Activated naive CD8-positive, alpha-beta T cell treated with anti-CD3 and anti-CD28 coated beads, Interleukin-2, amount 50 U/mL, for 24 hours (primary cell): ENCODE measurements around the gene BCL2L12.

Experiments
- ATAC-seq: fragments of 150-1000 bp; cut with Tn5 transposase; one replicate; pipeline ENCODE4 v1.10.0; 2021
- DNase-seq: peaks from one replicate; pipeline ENCODE4 v3.0.0; 2021
- H3K27ac Mint-ChIP-seq: one replicate; pipeline ENCODE4 v1.8.0; 2021; ENCODE audit warnings: mild to moderate bottlenecking, mixed read lengths
- H3K27me3 Mint-ChIP-seq: one replicate; pipeline ENCODE4 v1.8.0; 2021; ENCODE audit warnings: mixed read lengths
- H3K36me3 Mint-ChIP-seq: one replicate; pipeline ENCODE4 v1.8.0; 2021; ENCODE audit warnings: low read depth, mixed read lengths
- H3K4me1 Mint-ChIP-seq: one replicate; pipeline ENCODE4 v1.8.0; 2021; ENCODE audit warnings: mixed read lengths
- H3K4me3 Mint-ChIP-seq: one replicate; pipeline ENCODE4 v1.8.0; 2021; ENCODE audit warnings: mild to moderate bottlenecking, moderate library complexity, mixed read lengths
- H3K9me3 Mint-ChIP-seq: one replicate; pipeline ENCODE4 v1.8.0; 2021; ENCODE audit warnings: mixed read lengths

The BCL2L12 gene

GRCh38 chr19:49681830-49682229 lies 16.1 kb downstream of the BCL2L12 start:
- DNase-seq (no peak), ATAC-seq (no peak)
- Mint-ChIP-seq H3K4me1 (peaks cover 47% of the 10 kb centered on the region), H3K36me3 (peaks cover 56% of the 10 kb centered on the region), H3K27me3 (no peaks in the 10 kb centered on the region), H3K4me3 (no peak overlapping the region), H3K27ac (no peak overlapping the region), H3K9me3 (no peaks in the 10 kb centered on the region)

- Mint-ChIP-seq H3K4me1 (peaks cover 44% of the 10 kb centered on the region), H3K9me3 (no peaks in the 10 kb centered on the region), H3K27me3 (no peaks in the 10 kb centered on the region), H3K4me3 (no peak overlapping the region), H3K36me3 (peaks cover 58% of the 10 kb centered on the region), H3K27ac (no peak overlapping the region)
- no peak for DNase-seq
- no peak for ATAC-seq
Measured at GRCh38 chr19:49682274-49682673, 16.5 kb downstream of the BCL2L12 start.

- DNase-seq: no peak
- H3K36me3 Mint-ChIP-seq: peaks cover 57% of the 10 kb centered on the region
- H3K27ac Mint-ChIP-seq: no peak overlapping the region
- H3K4me3 Mint-ChIP-seq: peak overlapping the region; percentile 26
- no peaks in the 10 kb centered on the region for H3K9me3 Mint-ChIP-seq
- ATAC-seq: no peak
- no peaks in the 10 kb centered on the region for H3K27me3 Mint-ChIP-seq
- peaks cover 40% of the 10 kb centered on the region for H3K4me1 Mint-ChIP-seq
Measured at GRCh38 chr19:49683814-49684250, 18.1 kb downstream of the BCL2L12 start.

- Mint-ChIP-seq H3K4me1 (peaks cover 36% of the 10 kb centered on the region), H3K36me3 (peaks cover 60% of the 10 kb centered on the region), H3K4me3 (no peak overlapping the region), H3K9me3 (no peaks in the 10 kb centered on the region), H3K27me3 (no peaks in the 10 kb centered on the region), H3K27ac (no peak overlapping the region)
- ATAC-seq: peak; percentile 3
- no peak for DNase-seq
Measured at GRCh38 chr19:49684251-49684982, 18.7 kb downstream of the BCL2L12 start.

GRCh38 chr19:49684983-49685553 lies 19.3 kb downstream of the BCL2L12 start:
- DNase-seq: no peak
- H3K4me1 Mint-ChIP-seq: peaks cover 32% of the 10 kb centered on the region
- no peak for ATAC-seq

GRCh38 chr19:49685845-49686332 lies 20.2 kb downstream of the BCL2L12 start:
- DNase-seq (no peak), ATAC-seq (no peak)
- Mint-ChIP-seq H3K9me3 (no peaks in the 10 kb centered on the region), H3K27ac (no peak overlapping the region), H3K36me3 (peaks cover 55% of the 10 kb centered on the region), H3K4me3 (no peak overlapping the region), H3K4me1 (peaks cover 32% of the 10 kb centered on the region), H3K27me3 (peaks cover 7% of the 10 kb centered on the region)

More at GRCh38 chr19:49684983-49685553, 19.3 kb downstream of the BCL2L12 start:
- Mint-ChIP-seq H3K36me3 (peaks cover 56% of the 10 kb centered on the region), H3K4me3 (no peak overlapping the region), H3K27me3 (no peaks in the 10 kb centered on the region), H3K27ac (no peak overlapping the region), H3K9me3 (no peaks in the 10 kb centered on the region)

GRCh38 chr19:49686503-49687088 lies 20.9 kb downstream of the BCL2L12 start:
- H3K4me1 Mint-ChIP-seq: peaks cover 34% of the 10 kb centered on the region
- ATAC-seq: no peak

GRCh38 chr19:49687150-49687549 lies 21.4 kb downstream of the BCL2L12 start:
- DNase-seq: no peak
- Mint-ChIP-seq H3K36me3 (peaks cover 44% of the 10 kb centered on the region), H3K27me3 (peaks cover 9% of the 10 kb centered on the region), H3K27ac (peak overlapping the region; percentile 42), H3K4me3 (no peak overlapping the region), H3K9me3 (no peaks in the 10 kb centered on the region), H3K4me1 (peaks cover 29% of the 10 kb centered on the region)
- no peak for ATAC-seq

More at GRCh38 chr19:49686503-49687088, 20.9 kb downstream of the BCL2L12 start:
- Mint-ChIP-seq H3K36me3 (peaks cover 49% of the 10 kb centered on the region), H3K4me3 (no peak overlapping the region), H3K27me3 (peaks cover 8% of the 10 kb centered on the region), H3K27ac (peak overlapping the region; percentile 42), H3K9me3 (no peaks in the 10 kb centered on the region)
- DNase-seq: no peak

GRCh38 chr19:49687566-49688316 lies 22.0 kb downstream of the BCL2L12 start:
- H3K4me3 Mint-ChIP-seq: no peak overlapping the region
- peaks cover 39% of the 10 kb centered on the region for H3K36me3 Mint-ChIP-seq
- DNase-seq: no peak
- ATAC-seq: no peak
- peaks cover 27% of the 10 kb centered on the region for H3K4me1 Mint-ChIP-seq
- H3K9me3 Mint-ChIP-seq: no peaks in the 10 kb centered on the region
- peak overlapping the region; percentile 16 for H3K27ac Mint-ChIP-seq
- peaks cover 15% of the 10 kb centered on the region for H3K27me3 Mint-ChIP-seq

- DNase-seq (no peak), ATAC-seq (no peak)
Measured at GRCh38 chr19:49688531-49689132, 22.9 kb downstream of the BCL2L12 start.

GRCh38 chr19:49689133-49690078 lies 23.7 kb downstream of the BCL2L12 start, which contains the start of gene ADM5:
TSS of gene ADM5 (plus strand) at chr19:49689594. CDS start at chr19:49689838, 244 bp downstream.
- DNase-seq: peak; percentile 64
- peak within 1 kb of the TSS; percentile 60 for H3K4me3 Mint-ChIP-seq

More at GRCh38 chr19:49688531-49689132, 22.9 kb downstream of the BCL2L12 start:
- Mint-ChIP-seq H3K36me3 (peaks cover 34% of the 10 kb centered on the region), H3K4me1 (peaks cover 27% of the 10 kb centered on the region), H3K27ac (no peak overlapping the region), H3K27me3 (peaks cover 21% of the 10 kb centered on the region), H3K9me3 (no peaks in the 10 kb centered on the region), H3K4me3 (no peak overlapping the region)

GRCh38 chr19:49690079-49690655 lies 24.4 kb downstream of the BCL2L12 start:
- peak; percentile 1 for ATAC-seq
- Mint-ChIP-seq H3K9me3 (no peaks in the 10 kb centered on the region), H3K4me3 (peak overlapping the region; percentile 60), H3K27ac (peak overlapping the region; percentile 52), H3K27me3 (peaks cover 21% of the 10 kb centered on the region), H3K4me1 (peaks cover 27% of the 10 kb centered on the region), H3K36me3 (peaks cover 23% of the 10 kb centered on the region)
- DNase-seq: no peak

More at GRCh38 chr19:49689133-49690078, 23.7 kb downstream of the BCL2L12 start, which contains the start of gene ADM5:
- Mint-ChIP-seq H3K9me3 (no peaks in the 10 kb centered on the region), H3K36me3 (peaks cover 27% of the 10 kb centered on the region), H3K4me1 (peaks cover 27% of the 10 kb centered on the region), H3K27me3 (peaks cover 21% of the 10 kb centered on the region), H3K27ac (peak within 1 kb of the TSS; percentile 52)
- peak; percentile 26 for ATAC-seq
